Activated CD8-positive, alpha-beta T cell treated with anti-CD3 and anti-CD28 coated beads for 36 hours (primary cell): ENCODE measurements around the gene DNAJC11. TPM values are rescaled to one million over a fixed set of nuclear protein-coding genes. Genes with fewer than 3 reads are reported as not detected.

Experiments used
- ATAC-seq: fragments of 200-7000 bp; cut with Tn5 transposase; one replicate; pipeline ENCODE4 v1.10.0; 2021; ENCODE audit warnings: mild to moderate bottlenecking, moderate library complexity
- CTCF ChIA-PET: fragments of 350-600 bp; sonication (Branson Sonifier 250); formaldehyde crosslinking; loops from one replicate; lab custom pipeline; 2021; ENCODE audit warnings: antibody characterized with exemption; lab: Charles Lee
- POLR2A ChIA-PET: fragments of 350-600 bp; sonication (Branson Sonifier 250); formaldehyde crosslinking; loops from one replicate; lab custom pipeline; 2021; ENCODE audit warnings: antibody characterized with exemption; lab: Charles Lee
- DNase-seq: peaks from one replicate; pipeline ENCODE4 v3.0.0-alpha.2; 2020
- H3K27ac Mint-ChIP-seq: one replicate; pipeline ENCODE4 v1.8.0; 2021; ENCODE audit warnings: mild to moderate bottlenecking, mixed read lengths
- H3K27me3 Mint-ChIP-seq: one replicate; pipeline ENCODE4 v1.8.0; 2021; ENCODE audit warnings: mixed read lengths
- H3K36me3 Mint-ChIP-seq: one replicate; pipeline ENCODE4 v1.8.0; 2021; ENCODE audit warnings: low read depth, mixed read lengths
- H3K4me1 Mint-ChIP-seq: one replicate; pipeline ENCODE4 v1.8.0; 2021; ENCODE audit warnings: low read depth, mixed read lengths
- H3K4me3 Mint-ChIP-seq: one replicate; pipeline ENCODE4 v1.8.0; 2021; ENCODE audit warnings: mild to moderate bottlenecking, moderate library complexity, mixed read lengths
- H3K9me3 Mint-ChIP-seq: one replicate; pipeline ENCODE4 v1.8.0; 2021; ENCODE audit warnings: mixed read lengths
- CTCF ChIP-seq: fragments of 200-600 bp; IDR thresholded peaks from one replicate; pipeline ENCODE4 v1.8.0; 2022; ENCODE audit warnings: antibody characterized with exemption, mild to moderate bottlenecking
- intact Hi-C: fragments of 100-400 bp; cut with micrococcal nuclease; formaldehyde crosslinking; loops from one replicate; pipeline ENCODE4 v1.10.0; 2022
- total RNA-seq, 2 experiments: library from RNA; stranded (reverse); gene quantifications; one replicate each; pipeline ENCODE4 v1.2.3, GENCODE V29; 2021

The DNAJC11 gene
- total RNA-seq, 2 experiments from 2014 or later: 52.8 to 53.3 TPM

GRCh38 chr1:6619045-6619444, 82.6 kb downstream of the DNAJC11 start:
- no peak overlapping the region for H3K4me3 Mint-ChIP-seq
- no peaks in the 10 kb centered on the region for H3K9me3 Mint-ChIP-seq
- ATAC-seq (no peak), DNase-seq (no peak)
- intact Hi-C loops: no loop called here
- H3K27ac Mint-ChIP-seq: no peak overlapping the region
- peaks cover 30% of the 10 kb centered on the region for H3K36me3 Mint-ChIP-seq
- CTCF ChIA-PET: no interaction called here
- H3K27me3 Mint-ChIP-seq: no peaks in the 10 kb centered on the region
- POLR2A ChIA-PET: no interaction called here
- H3K4me1 Mint-ChIP-seq: peaks cover 7% of the 10 kb centered on the region
- TF ChIP-seq CTCF: no peak

DNA sequence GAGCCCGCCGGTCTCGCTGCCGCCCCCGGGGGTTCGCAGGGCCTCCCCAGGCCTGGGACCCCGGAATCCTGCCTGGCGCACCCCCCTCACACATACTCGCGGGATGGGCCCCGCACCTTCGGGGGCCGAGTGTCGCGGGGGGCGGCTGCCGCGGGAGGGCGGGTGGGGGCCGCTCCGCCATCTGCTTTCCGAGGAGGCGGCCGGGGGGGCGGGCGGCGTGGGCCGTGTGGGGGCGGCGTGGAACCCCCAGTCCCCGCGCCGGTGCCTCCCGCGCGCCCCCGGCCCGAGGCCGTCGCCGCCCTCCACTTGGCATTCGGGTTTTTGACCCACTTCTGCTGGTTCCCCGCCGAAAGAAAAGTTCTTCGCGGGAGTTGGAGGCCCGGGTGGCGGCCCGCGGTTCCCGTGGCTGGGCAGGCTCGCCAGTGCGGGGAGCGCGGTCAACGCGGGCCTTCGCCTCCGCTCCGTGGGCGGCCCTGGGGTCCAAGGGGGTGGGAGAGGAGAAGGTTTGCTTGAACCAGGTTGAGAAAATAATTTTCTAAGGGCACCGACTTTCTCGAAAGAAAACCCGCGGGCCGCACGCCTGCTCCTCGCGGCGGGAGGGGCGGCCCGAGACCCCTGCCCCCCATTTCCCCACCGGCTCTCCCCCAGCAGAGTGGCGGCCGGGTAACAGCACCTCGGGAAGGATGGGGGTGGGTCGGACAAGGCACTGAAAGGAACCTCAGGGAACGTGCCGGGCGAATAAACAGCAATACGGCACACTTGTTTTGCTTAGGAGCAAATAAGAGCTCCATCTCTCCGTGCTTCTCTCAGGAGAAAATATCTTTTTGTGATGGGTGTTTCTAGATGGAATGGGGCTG, 86.5 kb downstream of the DNAJC11 start:
- TF ChIP-seq CTCF: no peak
- no peaks in the 10 kb centered on the region for H3K27me3 Mint-ChIP-seq
- H3K4me3 Mint-ChIP-seq: peak overlapping the region; percentile 72
- intact Hi-C loops: no loop called here
- H3K4me1 Mint-ChIP-seq: peaks cover 14% of the 10 kb centered on the region
- CTCF ChIA-PET: interaction anchor here (1.9 kb wide), 1 partner anchor 10 kb away, joined by 5 read pairs; no protein-coding TSS in a partner anchor
- H3K9me3 Mint-ChIP-seq: no peaks in the 10 kb centered on the region
- H3K36me3 Mint-ChIP-seq: peaks cover 13% of the 10 kb centered on the region
- ATAC-seq (no peak), DNase-seq (no peak)
- POLR2A ChIA-PET: interaction anchor here (0.5 to 3.4 kb wide), 5 partner anchors 8 to 75 kb away, joined by 3 to 46 read pairs (median 3); partner anchors contain the start of gene KLHL21
- no peak overlapping the region for H3K27ac Mint-ChIP-seq

DNA sequence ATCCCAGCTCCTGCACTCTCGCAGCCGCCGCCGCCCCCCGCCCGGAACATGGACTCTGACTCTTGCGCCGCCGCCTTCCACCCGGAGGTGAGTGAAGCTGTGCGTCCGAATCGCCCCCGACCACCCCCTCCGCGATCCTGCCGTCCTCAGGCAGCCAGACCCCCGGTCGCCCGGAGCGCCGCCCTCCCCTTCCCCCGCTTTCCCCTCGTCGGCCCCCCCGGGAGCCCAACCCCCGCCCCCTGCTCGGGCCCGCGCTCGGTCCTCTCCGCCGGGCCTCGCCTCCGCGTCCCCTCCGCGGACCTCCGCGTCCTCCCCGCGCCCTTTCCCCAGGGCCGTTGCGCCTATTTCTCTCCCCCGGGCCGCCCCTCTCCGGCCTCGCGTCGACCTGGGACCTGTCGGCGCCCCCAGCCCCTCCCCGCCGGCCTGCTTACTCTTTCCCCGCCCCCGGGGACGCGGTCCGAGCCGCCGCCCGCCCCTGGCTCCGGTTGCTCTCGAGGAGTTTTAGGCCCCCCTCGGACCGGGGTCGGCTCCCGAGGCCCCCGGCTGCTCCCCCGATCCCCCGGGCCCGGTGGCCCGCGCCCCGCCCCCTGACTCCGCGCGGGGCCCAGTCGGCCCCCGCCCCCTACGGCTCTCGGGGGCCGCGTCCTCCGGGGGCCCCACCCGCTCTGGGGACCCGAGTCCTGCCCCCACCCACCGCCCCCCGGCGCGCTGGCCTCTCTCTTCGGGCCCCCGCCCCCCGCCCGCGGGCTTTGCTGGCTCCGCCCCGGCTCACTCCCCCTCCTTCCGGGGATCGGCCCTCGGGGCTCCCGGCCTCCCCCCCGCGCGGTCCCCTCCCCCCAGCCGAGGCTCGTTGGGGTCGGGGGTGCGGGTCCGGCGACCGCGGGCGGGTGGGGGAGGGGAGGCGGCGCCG, 87.3 kb downstream of the DNAJC11 start:
- ATAC-seq (peak; percentile 12), DNase-seq (peak; percentile 73)
- TF ChIP-seq CTCF: no peak
- H3K4me1 Mint-ChIP-seq: peaks cover 14% of the 10 kb centered on the region
- POLR2A ChIA-PET: interaction anchor here (1.0 to 3.4 kb wide), 4 partner anchors 10 to 221 kb away, joined by 3 to 46 read pairs (median 5); partner anchors contain the start of genes ACOT7, KLHL21 and THAP3
- H3K27me3 Mint-ChIP-seq: no peaks in the 10 kb centered on the region
- H3K4me3 Mint-ChIP-seq: peak overlapping the region; percentile 70
- H3K36me3 Mint-ChIP-seq: peaks cover 11% of the 10 kb centered on the region
- peak overlapping the region; percentile 70 for H3K27ac Mint-ChIP-seq
- CTCF ChIA-PET: no interaction called here
- intact Hi-C loops: no loop called here
- no peaks in the 10 kb centered on the region for H3K9me3 Mint-ChIP-seq

GRCh38 chr1:6613361-6614018, 88.1 kb downstream of the DNAJC11 start, which contains the start of gene PHF13:
PHF13 (plus strand) TSS chr1:6613731; CDS start chr1:6614067, 336 bp downstream.
- DNase-seq (peak; percentile 100), ATAC-seq (peak; percentile 96)
- TF ChIP-seq CTCF: no peak
- H3K9me3 Mint-ChIP-seq: no peaks in the 10 kb centered on the region
- H3K4me3 Mint-ChIP-seq: peak within 1 kb of the TSS; percentile 85
- POLR2A ChIA-PET: interaction anchor here (1.0 to 3.4 kb wide), 4 partner anchors 11 to 220 kb away, joined by 3 to 46 read pairs (median 5); partner anchors contain the start of genes ACOT7, KLHL21 and THAP3
- H3K27ac Mint-ChIP-seq: peak within 1 kb of the TSS; percentile 83
- CTCF ChIA-PET: no interaction called here
- intact Hi-C loops: loop anchor here (1.0 kb wide), 1 partner anchor 10 kb away; no protein-coding TSS in a partner anchor
- H3K36me3 Mint-ChIP-seq: peaks cover 6% of the 10 kb centered on the region
- H3K27me3 Mint-ChIP-seq: no peaks in the 10 kb centered on the region
- H3K4me1 Mint-ChIP-seq: peaks cover 14% of the 10 kb centered on the region
